Loucy (cell line): ENCODE measurements around the gene GRIK2.

ENCODE experiments used
- H2AFZ ChIP-seq: fragments of 200-600 bp; sonication (generic); 2 replicates; pipeline ENCODE4 v1.6.0; 2016; ENCODE audit warnings: antibody characterized with exemption, mild to moderate bottlenecking, low read length, moderate library complexity
- H3F3A ChIP-seq: fragments of 200-600 bp; 2 replicates; pipeline ENCODE4 v1.6.0; 2016; ENCODE audit warnings: antibody characterized with exemption, low read depth, mild to moderate bottlenecking
- H3K27me3 ChIP-seq: fragments of 200-600 bp; sonication (generic); 2 replicates; pipeline ENCODE4 v1.6.1; 2014; ENCODE audit warnings: low read length, mild to moderate bottlenecking; ENCODE audit not compliant: insufficient read depth, poor library complexity, severe bottlenecking
- H3K36me3 ChIP-seq: fragments of 200-600 bp; sonication (generic); 2 replicates; pipeline ENCODE4 v1.6.1; 2016; ENCODE audit warnings: low read length; ENCODE audit not compliant: insufficient read depth
- H3K4me1 ChIP-seq: fragments of 200-600 bp; sonication (generic); 2 replicates; pipeline ENCODE4 v1.5.1; 2014; ENCODE audit warnings: low read length, mild to moderate bottlenecking; ENCODE audit not compliant: insufficient read depth, poor library complexity, severe bottlenecking
- H3K4me2 ChIP-seq: fragments of 200-600 bp; sonication (generic); 2 replicates; pipeline ENCODE4 v1.6.0; 2014; ENCODE audit warnings: antibody characterized with exemption, low read length, low read depth, mild to moderate bottlenecking; ENCODE audit not compliant: poor library complexity, severe bottlenecking
- H3K4me3 ChIP-seq: fragments of 200-600 bp; sonication (generic); 2 replicates; pipeline ENCODE4 v1.5.1; 2014; ENCODE audit warnings: low read length, mild to moderate bottlenecking, mixed read lengths; ENCODE audit not compliant: poor library complexity, severe bottlenecking
- H3K79me2 ChIP-seq: fragments of 200-600 bp; sonication (generic); 2 replicates; pipeline ENCODE4 v1.6.1; 2014; ENCODE audit warnings: low read length; ENCODE audit not compliant: insufficient read depth
- H3K9ac ChIP-seq: fragments of 200-600 bp; sonication (generic); 2 replicates; pipeline ENCODE4 v1.6.0; 2014; ENCODE audit warnings: mild to moderate bottlenecking, low read depth, low read length, moderate library complexity; ENCODE audit not compliant: poor library complexity, severe bottlenecking
- H3K9me2 ChIP-seq: fragments of 200-600 bp; sonication (generic); replicated peaks from 2 replicates; pipeline ENCODE4 v1.6.1; 2016; ENCODE audit warnings: low read depth, low read length, mixed read lengths
- H3K9me3 ChIP-seq: fragments of 200-600 bp; sonication (generic); 2 replicates; pipeline ENCODE4 v1.6.1; 2014; ENCODE audit warnings: mild to moderate bottlenecking, antibody characterized with exemption, low read length, low read depth; ENCODE audit not compliant: insufficient read depth
- H4K20me1 ChIP-seq: fragments of 200-600 bp; sonication (generic); 2 replicates; pipeline ENCODE4 v1.6.0; 2014; ENCODE audit warnings: antibody characterized with exemption, low read length, mild to moderate bottlenecking; ENCODE audit not compliant: insufficient read depth, poor library complexity, severe bottlenecking
- EZH2phosphoT487 ChIP-seq: fragments of 200-600 bp; IDR thresholded peaks from 2 replicates; pipeline ENCODE4 v1.6.1; 2018; ENCODE audit warnings: antibody characterized with exemption, mild to moderate bottlenecking, moderate library complexity, borderline replicate concordance
- TF ChIP-seq, protein P1 (sequence below): fragments of 200-600 bp; sonication (generic); conservative IDR thresholded peaks from 2 replicates; pipeline ENCODE4 v1.5.1; 2014; ENCODE audit warnings: mild to moderate bottlenecking, antibody characterized with exemption, low read length

GRIK2 gene

DNA sequence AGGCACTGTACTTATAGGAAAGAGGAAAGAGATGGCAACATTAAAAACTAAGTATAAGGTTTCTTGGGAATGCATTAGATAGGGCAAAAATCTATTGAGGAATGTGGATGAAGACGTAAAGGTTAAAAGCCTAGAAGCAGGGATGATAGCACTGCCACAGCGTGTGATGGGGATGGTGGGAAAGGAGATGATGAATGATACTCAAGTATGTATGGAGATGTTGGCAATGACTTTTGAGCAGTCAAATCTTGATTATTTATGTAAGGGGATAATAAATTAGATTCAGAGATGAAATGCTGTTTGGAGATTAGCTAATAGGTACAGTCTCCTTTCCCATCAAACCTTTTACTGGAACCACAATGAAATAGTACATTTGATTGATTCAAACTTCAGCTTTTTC is 432.8 kb downstream of the GRIK2 start:
- no peak for TF ChIP-seq EZH2phosphoT487
- TF ChIP-seq, protein P1, sequence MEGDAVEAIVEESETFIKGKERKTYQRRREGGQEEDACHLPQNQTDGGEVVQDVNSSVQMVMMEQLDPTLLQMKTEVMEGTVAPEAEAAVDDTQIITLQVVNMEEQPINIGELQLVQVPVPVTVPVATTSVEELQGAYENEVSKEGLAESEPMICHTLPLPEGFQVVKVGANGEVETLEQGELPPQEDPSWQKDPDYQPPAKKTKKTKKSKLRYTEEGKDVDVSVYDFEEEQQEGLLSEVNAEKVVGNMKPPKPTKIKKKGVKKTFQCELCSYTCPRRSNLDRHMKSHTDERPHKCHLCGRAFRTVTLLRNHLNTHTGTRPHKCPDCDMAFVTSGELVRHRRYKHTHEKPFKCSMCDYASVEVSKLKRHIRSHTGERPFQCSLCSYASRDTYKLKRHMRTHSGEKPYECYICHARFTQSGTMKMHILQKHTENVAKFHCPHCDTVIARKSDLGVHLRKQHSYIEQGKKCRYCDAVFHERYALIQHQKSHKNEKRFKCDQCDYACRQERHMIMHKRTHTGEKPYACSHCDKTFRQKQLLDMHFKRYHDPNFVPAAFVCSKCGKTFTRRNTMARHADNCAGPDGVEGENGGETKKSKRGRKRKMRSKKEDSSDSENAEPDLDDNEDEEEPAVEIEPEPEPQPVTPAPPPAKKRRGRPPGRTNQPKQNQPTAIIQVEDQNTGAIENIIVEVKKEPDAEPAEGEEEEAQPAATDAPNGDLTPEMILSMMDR: no peak
- Histone ChIP-seq H3K4me2 (no peak overlapping the region), H3K36me3 (no peaks in the 10 kb centered on the region), H3K4me1 (no peaks in the 10 kb centered on the region), H3K9me2 (no peaks in the 10 kb centered on the region), H3K9me3 (no peaks in the 10 kb centered on the region), H3K9ac (no peak overlapping the region), H2AFZ (no peak overlapping the region), H3K4me3 (no peak overlapping the region), H4K20me1 (no peaks in the 10 kb centered on the region), H3F3A (no peaks in the 10 kb centered on the region), H3K79me2 (no peaks in the 10 kb centered on the region), H3K27me3 (no peaks in the 10 kb centered on the region)

DNA sequence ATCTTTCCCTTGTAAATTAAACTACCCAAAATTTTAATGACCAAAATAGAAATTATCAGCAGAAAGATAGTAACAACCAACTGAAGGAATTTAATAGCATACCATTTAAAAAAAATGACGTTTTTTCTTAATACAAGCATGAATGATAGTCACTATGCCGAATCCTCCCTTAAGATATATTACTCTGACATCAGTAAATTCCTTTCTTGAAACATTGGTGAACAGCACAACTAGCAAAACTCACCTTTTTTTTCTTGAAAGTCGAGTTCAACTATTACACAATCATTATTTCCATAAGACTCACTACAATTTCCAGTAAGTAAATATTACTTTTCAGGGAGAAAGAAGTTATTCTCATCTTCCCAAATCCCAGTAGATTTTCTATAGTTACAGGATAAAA is 433.2 kb downstream of the GRIK2 start:
- Histone ChIP-seq H3K36me3 (no peaks in the 10 kb centered on the region), H3K4me1 (no peaks in the 10 kb centered on the region), H2AFZ (no peak overlapping the region), H3F3A (no peaks in the 10 kb centered on the region), H3K4me3 (no peak overlapping the region), H3K27me3 (no peaks in the 10 kb centered on the region), H3K9me2 (no peaks in the 10 kb centered on the region), H3K79me2 (no peaks in the 10 kb centered on the region), H4K20me1 (no peaks in the 10 kb centered on the region), H3K9ac (no peak overlapping the region), H3K4me2 (no peak overlapping the region), H3K9me3 (no peaks in the 10 kb centered on the region)
- TF ChIP-seq, protein P1: no peak
- TF ChIP-seq EZH2phosphoT487: no peak

DNA sequence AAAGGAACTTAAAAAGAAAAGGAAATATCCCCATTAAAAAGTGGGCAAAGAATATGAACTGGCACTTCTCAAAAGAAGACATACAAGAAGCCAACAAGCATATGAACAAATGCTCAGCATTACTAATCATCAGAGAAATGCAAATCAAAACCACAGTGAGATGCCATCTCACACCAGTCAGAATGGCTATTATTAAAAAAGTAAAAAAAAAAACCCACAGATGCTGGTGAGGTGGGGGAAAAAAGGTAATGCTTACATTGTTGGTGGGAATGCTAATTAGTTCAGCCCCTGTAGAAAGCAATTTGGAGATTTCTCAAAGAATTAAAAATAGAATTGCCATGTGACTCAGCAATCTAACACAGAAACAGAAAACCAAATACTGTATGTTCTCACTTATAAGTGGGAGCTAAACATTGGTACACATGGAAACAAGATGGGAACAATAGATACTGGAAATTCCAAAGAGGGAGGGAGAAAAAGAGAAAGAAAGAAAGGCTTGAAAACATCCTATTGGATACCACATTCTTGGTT is 437.1 kb downstream of the GRIK2 start:
- Histone ChIP-seq H3K36me3 (no peaks in the 10 kb centered on the region), H3K9me3 (no peaks in the 10 kb centered on the region), H3K79me2 (no peaks in the 10 kb centered on the region), H3K4me3 (no peak overlapping the region), H3F3A (no peaks in the 10 kb centered on the region), H2AFZ (no peak overlapping the region), H3K27me3 (no peaks in the 10 kb centered on the region), H3K9me2 (no peaks in the 10 kb centered on the region), H3K9ac (no peak overlapping the region), H4K20me1 (no peaks in the 10 kb centered on the region), H3K4me2 (no peak overlapping the region), H3K4me1 (no peaks in the 10 kb centered on the region)
- TF ChIP-seq, protein P1: no peak
- no peak for TF ChIP-seq EZH2phosphoT487
